Stimulated activated CD8-positive, alpha-beta memory T cell treated with anti-CD3 and anti-CD28 coated beads, Interleukin-12 subunit alpha, Interleukin-12 subunit beta, amount 100 ng/mL, for 1 hour (primary cell): ENCODE measurements around the gene ARHGAP27.
"Not testable (repeated sequence)": the region's sequence is repeated elsewhere in the genome, so short reads cannot be mapped to it uniquely, and the experiment has no call there.

Source experiments
- DNase-seq: peaks from one replicate; pipeline ENCODE4 v3.0.0-alpha.2; 2020; ENCODE audit warnings: low read depth

ARHGAP27 gene, protein sequence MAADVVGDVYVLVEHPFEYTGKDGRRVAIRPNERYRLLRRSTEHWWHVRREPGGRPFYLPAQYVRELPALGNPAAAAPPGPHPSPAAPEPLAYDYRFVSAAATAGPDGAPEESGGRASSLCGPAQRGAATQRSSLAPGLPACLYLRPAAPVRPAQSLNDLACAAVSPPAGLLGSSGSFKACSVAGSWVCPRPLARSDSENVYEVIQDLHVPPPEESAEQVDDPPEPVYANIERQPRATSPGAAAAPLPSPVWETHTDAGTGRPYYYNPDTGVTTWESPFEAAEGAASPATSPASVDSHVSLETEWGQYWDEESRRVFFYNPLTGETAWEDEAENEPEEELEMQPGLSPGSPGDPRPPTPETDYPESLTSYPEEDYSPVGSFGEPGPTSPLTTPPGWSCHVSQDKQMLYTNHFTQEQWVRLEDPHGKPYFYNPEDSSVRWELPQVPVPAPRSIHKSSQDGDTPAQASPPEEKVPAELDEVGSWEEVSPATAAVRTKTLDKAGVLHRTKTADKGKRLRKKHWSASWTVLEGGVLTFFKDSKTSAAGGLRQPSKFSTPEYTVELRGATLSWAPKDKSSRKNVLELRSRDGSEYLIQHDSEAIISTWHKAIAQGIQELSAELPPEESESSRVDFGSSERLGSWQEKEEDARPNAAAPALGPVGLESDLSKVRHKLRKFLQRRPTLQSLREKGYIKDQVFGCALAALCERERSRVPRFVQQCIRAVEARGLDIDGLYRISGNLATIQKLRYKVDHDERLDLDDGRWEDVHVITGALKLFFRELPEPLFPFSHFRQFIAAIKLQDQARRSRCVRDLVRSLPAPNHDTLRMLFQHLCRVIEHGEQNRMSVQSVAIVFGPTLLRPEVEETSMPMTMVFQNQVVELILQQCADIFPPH

GRCh38 chr17:45432405-45433158, at the start of gene ARHGAP27:
Gene ARHGAP27, minus strand, starts transcription at chr17:45432870. Its CDS starts 2,591 bp downstream, at chr17:45430279.
- DNase-seq, result no peak

DNA sequence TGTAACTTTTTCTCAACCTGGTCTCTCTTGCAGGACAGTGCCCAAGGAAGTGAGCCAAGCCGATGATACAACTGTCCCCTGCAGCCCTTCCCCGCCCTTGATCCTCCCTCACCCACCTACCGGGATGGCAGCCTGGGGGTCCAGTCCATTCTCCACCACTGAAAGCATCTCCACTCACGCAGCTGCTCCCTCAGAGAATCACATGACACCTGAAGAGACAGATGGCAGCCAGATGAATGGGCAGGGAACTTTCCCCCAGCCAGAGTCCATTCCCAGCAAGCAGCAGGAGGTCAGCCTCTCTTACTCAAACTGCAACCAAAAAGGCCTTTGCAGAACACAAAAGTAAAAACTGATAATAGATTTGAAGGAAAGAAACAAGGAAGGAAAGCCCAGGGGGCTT, 49.6 kb upstream of the ARHGAP27 start:
- DNase-seq, result not testable (repeated sequence)

DNA sequence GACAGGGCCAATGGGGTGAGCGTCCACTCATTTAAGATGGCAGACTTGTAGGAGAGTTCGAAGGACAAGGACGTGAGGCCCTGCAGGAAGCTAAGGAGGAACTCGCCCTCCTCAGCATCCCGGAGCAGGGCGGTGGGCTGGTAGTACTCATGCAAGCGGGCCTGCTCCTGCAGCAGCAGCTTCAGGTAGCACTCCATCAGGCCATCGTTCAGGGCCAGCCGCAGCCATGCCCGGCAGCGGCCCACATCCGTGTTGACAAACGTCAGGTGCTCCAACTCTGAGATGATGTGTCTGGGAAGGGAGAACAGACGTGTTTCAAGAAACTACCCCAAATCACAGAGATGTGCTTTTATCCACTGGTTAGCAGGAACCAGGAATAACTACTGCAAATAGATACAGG, 42.8 kb upstream of the ARHGAP27 start:
- DNase-seq, result not testable (repeated sequence)

GRCh38 chr17:45472249-45472648, 39.6 kb upstream of the ARHGAP27 start:
- DNase-seq, result not testable (repeated sequence)

DNA sequence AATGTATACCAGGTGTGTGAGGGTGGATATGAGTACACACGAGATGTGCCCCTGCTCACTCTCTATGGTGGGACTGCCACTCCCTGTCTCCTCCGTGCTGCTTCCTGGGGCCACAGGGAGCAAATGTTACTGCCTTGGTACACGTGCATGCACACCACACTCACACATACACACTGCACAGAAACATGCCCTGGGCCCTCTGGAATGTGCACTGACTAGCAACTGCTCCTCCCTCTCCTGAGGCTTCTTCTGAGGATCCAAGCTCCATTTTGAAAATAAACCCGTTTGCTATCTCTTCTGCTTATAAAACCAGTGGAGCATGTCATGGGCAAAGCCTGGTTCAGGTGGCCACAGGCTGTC, 36.5 kb upstream of the ARHGAP27 start:
- DNase-seq, result not testable (repeated sequence)

DNA sequence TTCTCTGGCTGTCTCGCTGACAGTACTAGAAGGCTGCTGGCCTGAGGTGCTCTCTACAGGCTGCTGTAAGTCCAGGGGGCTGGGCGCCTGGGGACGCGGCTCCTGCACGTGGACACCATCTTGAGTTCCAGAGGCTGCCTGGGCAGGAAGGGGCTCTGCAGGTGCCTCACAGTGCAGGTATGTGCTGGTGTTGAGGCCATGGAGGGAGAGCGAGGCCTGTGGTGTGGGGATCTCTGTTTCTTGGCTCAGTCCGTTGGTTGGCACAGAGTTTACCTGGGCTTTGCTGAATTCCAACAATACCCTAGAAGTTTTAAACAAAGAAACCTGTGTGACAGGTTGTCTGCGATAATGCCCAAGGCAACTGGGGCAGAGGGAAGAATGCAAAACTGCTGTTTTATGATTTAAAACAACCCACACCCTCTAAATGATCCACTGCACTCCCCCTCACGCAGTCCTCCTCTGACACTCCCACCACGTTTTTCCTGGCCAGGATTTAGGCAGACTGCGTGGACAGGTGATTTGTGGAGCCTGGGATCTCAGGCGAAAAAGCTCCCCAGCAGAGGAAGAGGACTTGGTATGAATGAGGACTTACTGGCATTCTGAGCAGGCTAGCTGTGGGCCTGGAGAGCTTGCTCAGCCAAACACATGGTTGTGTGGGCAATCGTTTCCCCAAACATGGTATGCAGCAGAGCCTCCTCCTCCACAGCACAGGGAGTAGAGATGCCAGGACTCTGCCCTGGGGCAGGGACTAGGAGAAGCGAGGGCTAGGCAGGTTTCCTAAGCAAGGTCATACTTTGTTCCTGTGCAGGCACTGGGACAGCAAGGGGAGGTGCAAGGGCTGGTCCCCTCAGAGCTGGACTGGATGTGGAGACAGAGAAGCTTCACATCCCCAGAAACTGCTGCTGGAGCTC, 35.9 kb upstream of the ARHGAP27 start:
- not testable (repeated sequence) for DNase-seq

GRCh38 chr17:45461524-45462327, 29.1 kb upstream of the ARHGAP27 start:
- not testable (repeated sequence) for DNase-seq

- DNase-seq, result not testable (repeated sequence)
Measured at GRCh38 chr17:45460422-45460821, 27.8 kb upstream of the ARHGAP27 start.

- not testable (repeated sequence) for DNase-seq
Measured at GRCh38 chr17:45454341-45454740, 21.7 kb upstream of the ARHGAP27 start.

DNA sequence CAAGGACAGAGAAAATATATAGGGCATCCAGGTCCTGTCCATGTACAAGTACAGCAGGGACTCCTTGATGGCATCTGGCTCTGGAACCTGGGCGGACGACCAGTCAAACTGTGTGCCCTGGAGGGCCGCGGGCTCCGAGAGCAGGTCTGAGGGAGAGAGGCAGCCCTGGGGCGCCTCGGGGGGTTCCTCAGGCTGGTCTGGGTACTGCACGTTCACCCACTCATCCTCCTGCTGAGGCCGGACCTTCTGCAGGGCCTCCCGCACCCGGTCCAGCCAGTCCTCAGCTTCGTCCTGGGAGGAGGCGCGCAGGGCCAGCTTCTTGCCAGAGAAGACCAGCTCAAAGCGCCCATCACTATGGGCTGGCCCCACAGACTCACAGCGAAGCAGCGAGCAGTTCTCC, 21.1 kb upstream of the ARHGAP27 start:
- not testable (repeated sequence) for DNase-seq

DNA sequence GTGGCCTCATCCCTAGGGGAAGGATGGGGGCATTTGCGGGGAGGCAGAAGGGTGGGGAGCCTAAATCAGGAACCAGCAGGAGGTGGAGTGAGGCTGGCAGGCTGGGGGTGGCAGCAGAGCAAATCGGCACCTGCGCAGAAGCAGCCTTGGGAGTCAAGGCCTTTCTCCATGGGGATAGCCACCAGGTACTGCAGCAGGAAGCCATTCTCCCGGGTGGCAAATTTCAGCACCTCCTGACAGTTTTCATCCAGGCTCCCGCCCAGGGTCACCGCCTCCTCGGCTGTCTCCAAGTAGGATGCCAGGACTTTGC, 20.5 kb upstream of the ARHGAP27 start:
- not testable (repeated sequence) for DNase-seq

GRCh38 chr17:45452329-45453224, 19.9 kb upstream of the ARHGAP27 start:
- DNase-seq, result not testable (repeated sequence)

- not testable (repeated sequence) for DNase-seq
Measured at GRCh38 chr17:45451660-45452059, 19.0 kb upstream of the ARHGAP27 start.

DNA sequence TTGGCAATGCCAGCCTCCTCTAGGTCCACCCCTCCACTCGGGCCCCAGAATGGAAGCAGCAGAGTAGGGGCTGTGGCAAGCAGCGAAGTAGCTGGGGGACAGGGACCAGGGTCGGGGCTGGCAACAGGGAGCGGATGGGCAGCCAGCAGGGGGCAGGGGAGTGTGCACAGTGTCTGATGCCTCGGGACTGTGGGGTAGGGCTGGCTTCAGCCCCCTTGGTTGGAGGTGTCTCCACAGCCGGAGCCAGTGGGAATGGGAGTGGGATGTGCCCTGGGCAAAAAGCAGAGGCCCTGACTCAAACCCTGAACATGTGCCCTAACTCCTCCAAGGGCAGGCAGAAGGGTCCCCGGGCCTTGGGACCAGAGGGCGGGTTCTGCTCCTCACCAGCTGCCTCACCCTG, 18.5 kb upstream of the ARHGAP27 start:
- no peak for DNase-seq

DNA sequence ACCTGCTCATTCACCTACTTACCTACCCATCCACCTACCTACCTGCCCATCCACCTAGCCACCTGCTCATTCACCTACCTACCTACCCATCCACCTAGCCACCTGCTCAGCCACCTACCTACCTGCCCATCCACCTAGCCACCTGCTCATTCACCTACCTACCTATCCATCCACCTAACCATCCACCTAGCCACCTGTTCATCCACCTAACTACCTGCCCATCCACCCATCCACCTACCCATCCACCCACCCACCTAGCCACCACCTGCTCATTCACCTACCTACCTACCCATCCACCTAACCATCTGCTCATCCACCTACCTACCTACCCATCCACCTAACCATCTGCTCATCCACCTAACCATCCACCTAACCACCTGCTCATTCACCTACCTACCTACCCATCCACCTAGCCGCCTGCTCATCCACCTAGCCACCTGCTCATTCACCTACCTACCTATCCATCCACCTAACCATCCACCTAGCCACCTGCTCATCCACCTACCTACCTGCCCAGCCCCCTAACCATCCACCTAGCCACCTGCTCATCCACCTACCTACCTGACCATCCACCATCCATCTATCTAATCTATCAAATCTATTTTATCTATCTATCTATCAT, 17.1 kb upstream of the ARHGAP27 start:
- not testable (repeated sequence) for DNase-seq

DNA sequence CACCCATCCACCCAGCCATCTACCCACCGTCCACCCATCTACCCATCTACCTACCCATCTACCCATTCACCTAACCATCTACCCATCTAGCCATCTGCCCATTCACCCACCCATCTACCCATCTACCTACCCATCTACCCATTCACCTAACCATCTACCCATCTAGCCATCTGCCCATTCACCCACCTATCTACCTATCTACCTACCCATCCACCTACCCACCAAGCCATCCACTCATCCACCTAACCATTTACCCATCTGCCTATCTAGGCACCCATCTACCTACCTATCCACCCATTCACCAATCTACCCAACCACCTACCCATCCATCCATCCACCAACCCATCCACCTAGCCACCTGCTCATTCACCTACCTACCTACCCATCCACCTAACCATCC, 16.6 kb upstream of the ARHGAP27 start:
- DNase-seq, result not testable (repeated sequence)

- DNase-seq, result not testable (repeated sequence)
Measured at GRCh38 chr17:45448483-45448882, 15.8 kb upstream of the ARHGAP27 start.

- not testable (repeated sequence) for DNase-seq
Measured at GRCh38 chr17:45448066-45448465, 15.4 kb upstream of the ARHGAP27 start.

DNA sequence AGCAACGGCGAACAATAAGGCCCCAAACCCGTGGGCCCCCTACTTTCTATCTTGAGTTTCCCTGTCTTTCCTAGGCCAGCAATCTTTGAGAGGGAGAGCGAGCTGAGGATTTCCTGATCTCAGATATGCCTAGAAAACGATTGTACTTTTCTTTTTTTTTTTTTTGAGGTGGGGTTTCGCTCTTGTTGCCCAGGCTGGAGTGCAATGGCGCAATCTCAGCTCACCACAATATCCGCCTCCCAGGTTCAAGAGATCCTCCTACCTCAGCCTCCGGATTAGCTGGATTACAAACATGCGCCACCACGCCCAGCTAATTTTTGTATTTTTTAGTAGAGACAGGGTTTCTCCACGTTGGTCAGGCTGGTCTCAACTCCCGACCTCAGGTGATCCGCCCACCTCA, 15.0 kb upstream of the ARHGAP27 start:
- DNase-seq, result not testable (repeated sequence)
